H9 (cell line): ENCODE measurements around the gene ABHD14A. TPM values are rescaled to one million over a fixed set of nuclear protein-coding genes. Genes with fewer than 3 reads are reported as not detected.

Source experiments
- DNase-seq: peaks from one replicate; pipeline ENCODE4 v3.0.0-alpha.2; 2017
- H2AFZ ChIP-seq: one replicate; pipeline ENCODE4 v1.6.1; 2013; ENCODE audit warnings: mild to moderate bottlenecking, low read length, control low read depth, moderate library complexity
- H2AK5ac ChIP-seq: 2 replicates; pipeline ENCODE4 v1.6.1; 2013; ENCODE audit warnings: low read length, control low read depth, mixed read lengths; ENCODE audit not compliant: insufficient read length
- H2BK120ac ChIP-seq: one replicate; pipeline ENCODE4 v1.6.1; 2013; ENCODE audit warnings: low read depth, mild to moderate bottlenecking, low read length, control low read depth, inconsistent platforms; ENCODE audit not compliant: poor library complexity, severe bottlenecking
- H2BK12ac ChIP-seq: 2 replicates; pipeline ENCODE4 v1.6.1; 2013; ENCODE audit warnings: low read length, control low read depth, mixed read lengths, low read depth; ENCODE audit not compliant: insufficient read length
- H2BK15ac ChIP-seq: 2 replicates; pipeline ENCODE4 v1.6.1; 2013; ENCODE audit warnings: low read depth, low read length, control low read depth
- H2BK20ac ChIP-seq: one replicate; pipeline ENCODE4 v1.6.1; 2013; ENCODE audit warnings: low read depth, mild to moderate bottlenecking, low read length, control low read depth, inconsistent platforms; ENCODE audit not compliant: poor library complexity, severe bottlenecking
- H2BK5ac ChIP-seq: 2 replicates; pipeline ENCODE4 v1.6.1; 2013; ENCODE audit warnings: low read length, control low read depth, mixed read lengths; ENCODE audit not compliant: insufficient read length
- H3K14ac ChIP-seq: 2 replicates; pipeline ENCODE4 v1.6.1; 2013; ENCODE audit warnings: low read length, control low read depth; ENCODE audit not compliant: insufficient read depth
- H3K18ac ChIP-seq: 2 replicates; pipeline ENCODE4 v1.6.1; 2013; ENCODE audit warnings: low read depth, mild to moderate bottlenecking, mixed read lengths, low read length, control low read depth; ENCODE audit not compliant: insufficient read length
- H3K23ac ChIP-seq: 2 replicates; pipeline ENCODE4 v1.6.1; 2013; ENCODE audit warnings: low read length, control low read depth, mixed read lengths, low read depth; ENCODE audit not compliant: insufficient read length
- H3K23me2 ChIP-seq: 2 replicates; pipeline ENCODE4 v1.6.1; 2013; ENCODE audit warnings: low read depth, mild to moderate bottlenecking, mixed read lengths, low read length, control low read depth; ENCODE audit not compliant: insufficient read length, poor library complexity, severe bottlenecking
- H3K27ac ChIP-seq: 2 replicates; pipeline ENCODE4 v1.5.1; 2013; ENCODE audit warnings: low read length, control low read depth, mixed read lengths, low read depth; ENCODE audit not compliant: insufficient read length
- H3K27me3 ChIP-seq: 2 replicates; pipeline ENCODE4 v1.6.1; 2013; ENCODE audit warnings: low read length, control low read depth, inconsistent platforms; ENCODE audit not compliant: insufficient read depth
- H3K4ac ChIP-seq: 2 replicates; pipeline ENCODE4 v1.6.1; 2013; ENCODE audit warnings: low read depth, mild to moderate bottlenecking, control low read depth, inconsistent platforms, low read length, moderate library complexity
- H3K4me1 ChIP-seq: 2 replicates; pipeline ENCODE4 v1.6.1; 2013; ENCODE audit warnings: low read length, control low read depth, inconsistent platforms; ENCODE audit not compliant: insufficient read depth
- H3K4me2 ChIP-seq: 2 replicates; pipeline ENCODE4 v1.6.1; 2013; ENCODE audit warnings: low read length, control low read depth, mixed read lengths; ENCODE audit not compliant: insufficient read length, insufficient read depth
- H3K56ac ChIP-seq: 2 replicates; pipeline ENCODE4 v1.6.1; 2013; ENCODE audit warnings: low read depth, mild to moderate bottlenecking, mixed read lengths, low read length, control low read depth; ENCODE audit not compliant: insufficient read length
- H3K79me1 ChIP-seq: 2 replicates; pipeline ENCODE4 v1.6.1; 2013; ENCODE audit warnings: low read depth, mild to moderate bottlenecking, moderate library complexity, low read length, control low read depth, inconsistent platforms; ENCODE audit not compliant: insufficient read depth, poor library complexity, severe bottlenecking
- H3K79me2 ChIP-seq: 2 replicates; pipeline ENCODE4 v1.6.1; 2013; ENCODE audit warnings: low read length, control low read depth, inconsistent platforms; ENCODE audit not compliant: insufficient read depth
- H3K9ac ChIP-seq: 2 replicates; pipeline ENCODE4 v1.6.1; 2013; ENCODE audit warnings: low read length, control low read depth, mixed read lengths; ENCODE audit not compliant: insufficient read length; ENCODE audit errors: extremely low read depth
- H3K9me3 ChIP-seq: one replicate; pipeline ENCODE4 v1.6.1; 2013; ENCODE audit warnings: low read depth, low read length, inconsistent platforms; ENCODE audit not compliant: control insufficient read depth
- H3T11ph ChIP-seq: one replicate; pipeline ENCODE4 v1.6.1; 2013; ENCODE audit warnings: mild to moderate bottlenecking, low read length, control low read depth, inconsistent platforms
- H4K20me1 ChIP-seq: one replicate; pipeline ENCODE4 v1.6.1; 2013; ENCODE audit not compliant: control insufficient read depth, insufficient read length, insufficient read depth
- H4K5ac ChIP-seq: 2 replicates; pipeline ENCODE4 v1.6.1; 2013; ENCODE audit warnings: low read depth, mild to moderate bottlenecking, mixed read lengths, low read length, control low read depth; ENCODE audit not compliant: insufficient read length
- H4K8ac ChIP-seq: replicated peaks from 2 replicates; pipeline ENCODE4 v1.6.1; 2013; ENCODE audit warnings: low read length, control low read depth, mixed read lengths, low read depth; ENCODE audit not compliant: insufficient read length
- H4K91ac ChIP-seq: 2 replicates; pipeline ENCODE4 v1.6.1; 2013; ENCODE audit warnings: low read depth, mild to moderate bottlenecking, moderate library complexity, mixed read lengths, low read length, control low read depth; ENCODE audit not compliant: insufficient read length
- H3K27ac Mint-ChIP-seq, 3 experiments: 2 replicates in 2 of 3; 3 replicates in 1 of 3; pipeline ENCODE4 v1.8.0; 2020 to 2021; ENCODE audit warnings: mixed read lengths in 3 of 3, mild to moderate bottlenecking in 1 of 3, moderate library complexity in 1 of 3
- H3K27me3 Mint-ChIP-seq: 2 replicates; pipeline ENCODE4 v1.8.0; 2021; ENCODE audit warnings: low read depth, mild to moderate bottlenecking, moderate library complexity, mixed read lengths
- H3K36me3 Mint-ChIP-seq, 3 experiments: 2 replicates in 2 of 3; 3 replicates in 1 of 3; pipeline ENCODE4 v1.8.0; 2020 to 2021; ENCODE audit warnings: low read depth in 3 of 3, mixed read lengths in 3 of 3; ENCODE audit not compliant: insufficient read depth in 1 of 3
- H3K4me1 Mint-ChIP-seq, 2 experiments: 2 replicates each; pipeline ENCODE4 v1.8.0; 2020; ENCODE audit warnings: mixed read lengths in 2 of 2
- H3K4me3 Mint-ChIP-seq, 2 experiments: 2 replicates in 1 of 2; 3 replicates in 1 of 2; pipeline ENCODE4 v1.8.0; 2020 to 2021; ENCODE audit warnings: mild to moderate bottlenecking in 2 of 2, mixed read lengths in 2 of 2, moderate library complexity in 1 of 2
- H3K9me3 Mint-ChIP-seq, 2 experiments: 2 replicates in 1 of 2; 3 replicates in 1 of 2; pipeline ENCODE4 v1.8.0; 2020; ENCODE audit warnings: mild to moderate bottlenecking in 2 of 2, mixed read lengths in 2 of 2, moderate library complexity in 1 of 2
- WGBS: extraction: QIAGEN DNeasy Blood & Tissue Kit; methylation state at CpG from one replicate; pipeline ENCODE4 v1.1.7; 2013; ENCODE audit warnings: missing lambda C conversion rate, low lambda C conversion rate, mixed read lengths; ENCODE audit not compliant: insufficient read length; ENCODE audit errors: extremely low coverage; 5-methylcytosine and 5-hydroxymethylcytosine counted together
- total RNA-seq: library from RNA; stranded (reverse); gene quantifications from 2 replicates; pipeline ENCODE4 v1.2.1, GENCODE V29; 2021
- TF ChIP-seq, protein P1 (sequence below): fragments of 200-600 bp; sonication (generic); conservative IDR thresholded peaks from 3 replicates; pipeline ENCODE4 v1.8.0; 2021; ENCODE audit warnings: antibody characterized with exemption, mild to moderate bottlenecking

The ABHD14A gene
- total RNA-seq, 1 experiment from 2014 or later, result 3.1 TPM

- no CpG with 5 or more reads among the region's 8 CpGs for WGBS
Observed at GRCh38 chr3:52014613-52015012, 39.7 kb downstream of the ABHD14A start.

More at GRCh38 chr3:52014613-52015012, 39.7 kb downstream of the ABHD14A start:
- H3K79me1 ChIP-seq, result no peaks in the 10 kb centered on the region
- H3K27ac Mint-ChIP-seq, result no peak overlapping the region
- no peak overlapping the region for H2BK5ac ChIP-seq
- peak; percentile 69 for DNase-seq
- H3K14ac ChIP-seq, result no peak overlapping the region
- H3K9ac ChIP-seq, result no peak overlapping the region
- H3K9me3 ChIP-seq, result no peaks in the 10 kb centered on the region
- H2BK15ac ChIP-seq, result no peak overlapping the region
- H4K91ac ChIP-seq, result no peak overlapping the region
- H3K79me2 ChIP-seq, result no peaks in the 10 kb centered on the region
- H4K5ac ChIP-seq, result no peak overlapping the region
- H3K18ac ChIP-seq, result no peak overlapping the region
- H2BK12ac ChIP-seq, result no peak overlapping the region
- H3T11ph ChIP-seq, result no peak overlapping the region
- H3K4me1 ChIP-seq, result no peaks in the 10 kb centered on the region
- H4K20me1 ChIP-seq, result no peaks in the 10 kb centered on the region
- TF ChIP-seq, protein P1, sequence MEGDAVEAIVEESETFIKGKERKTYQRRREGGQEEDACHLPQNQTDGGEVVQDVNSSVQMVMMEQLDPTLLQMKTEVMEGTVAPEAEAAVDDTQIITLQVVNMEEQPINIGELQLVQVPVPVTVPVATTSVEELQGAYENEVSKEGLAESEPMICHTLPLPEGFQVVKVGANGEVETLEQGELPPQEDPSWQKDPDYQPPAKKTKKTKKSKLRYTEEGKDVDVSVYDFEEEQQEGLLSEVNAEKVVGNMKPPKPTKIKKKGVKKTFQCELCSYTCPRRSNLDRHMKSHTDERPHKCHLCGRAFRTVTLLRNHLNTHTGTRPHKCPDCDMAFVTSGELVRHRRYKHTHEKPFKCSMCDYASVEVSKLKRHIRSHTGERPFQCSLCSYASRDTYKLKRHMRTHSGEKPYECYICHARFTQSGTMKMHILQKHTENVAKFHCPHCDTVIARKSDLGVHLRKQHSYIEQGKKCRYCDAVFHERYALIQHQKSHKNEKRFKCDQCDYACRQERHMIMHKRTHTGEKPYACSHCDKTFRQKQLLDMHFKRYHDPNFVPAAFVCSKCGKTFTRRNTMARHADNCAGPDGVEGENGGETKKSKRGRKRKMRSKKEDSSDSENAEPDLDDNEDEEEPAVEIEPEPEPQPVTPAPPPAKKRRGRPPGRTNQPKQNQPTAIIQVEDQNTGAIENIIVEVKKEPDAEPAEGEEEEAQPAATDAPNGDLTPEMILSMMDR, result peak; percentile 70
- no peaks in the 10 kb centered on the region for H3K27me3 ChIP-seq
- no peak overlapping the region for H2BK120ac ChIP-seq
- no peaks in the 10 kb centered on the region for H3K9me3 Mint-ChIP-seq
- H2AK5ac ChIP-seq, result no peak overlapping the region
- H3K27me3 Mint-ChIP-seq, result peaks cover 2% of the 10 kb centered on the region
- H3K4me2 ChIP-seq, result no peak overlapping the region
- no peak overlapping the region for H4K8ac ChIP-seq
- H3K27ac ChIP-seq, result no peak overlapping the region
- H3K23me2 ChIP-seq, result no peaks in the 10 kb centered on the region
- H2BK20ac ChIP-seq, result no peak overlapping the region
- peaks cover 5 to 12% of the 10 kb centered on the region in 2 experiments; a peak in 3 of 4 replicates for H3K4me1 Mint-ChIP-seq
- H3K23ac ChIP-seq, result no peak overlapping the region
- H3K56ac ChIP-seq, result no peak overlapping the region
- H3K4me3 Mint-ChIP-seq, result no peak overlapping the region
- H3K4ac ChIP-seq, result no peak overlapping the region
- no peaks in the 10 kb centered on the region for H3K36me3 Mint-ChIP-seq
- H2AFZ ChIP-seq, result no peak overlapping the region
